Neuron (in vitro differentiated cells): ENCODE measurements around the gene RELB.

Source experiments
- H2AFZ ChIP-seq: one replicate; pipeline ENCODE4 v1.6.1; 2013; ENCODE audit warnings: low read depth, mild to moderate bottlenecking, inconsistent platforms, low read length, moderate library complexity
- H3K27me3 ChIP-seq: one replicate; pipeline ENCODE4 v1.6.1; 2013; ENCODE audit warnings: low read length; ENCODE audit not compliant: insufficient read depth
- H3K36me3 ChIP-seq: one replicate; pipeline ENCODE4 v1.6.1; 2013; ENCODE audit warnings: low read length; ENCODE audit not compliant: insufficient read depth
- H3K4me1 ChIP-seq: one replicate; pipeline ENCODE4 v1.6.1; 2013; ENCODE audit warnings: low read length; ENCODE audit not compliant: insufficient read depth
- H3K4me3 ChIP-seq: 2 replicates; pipeline ENCODE4 v1.5.1; 2013; ENCODE audit warnings: mild to moderate bottlenecking, low read length, moderate library complexity
- H3K9me3 ChIP-seq: one replicate; pipeline ENCODE4 v1.6.1; 2013; ENCODE audit warnings: low read length

RELB gene

DNA sequence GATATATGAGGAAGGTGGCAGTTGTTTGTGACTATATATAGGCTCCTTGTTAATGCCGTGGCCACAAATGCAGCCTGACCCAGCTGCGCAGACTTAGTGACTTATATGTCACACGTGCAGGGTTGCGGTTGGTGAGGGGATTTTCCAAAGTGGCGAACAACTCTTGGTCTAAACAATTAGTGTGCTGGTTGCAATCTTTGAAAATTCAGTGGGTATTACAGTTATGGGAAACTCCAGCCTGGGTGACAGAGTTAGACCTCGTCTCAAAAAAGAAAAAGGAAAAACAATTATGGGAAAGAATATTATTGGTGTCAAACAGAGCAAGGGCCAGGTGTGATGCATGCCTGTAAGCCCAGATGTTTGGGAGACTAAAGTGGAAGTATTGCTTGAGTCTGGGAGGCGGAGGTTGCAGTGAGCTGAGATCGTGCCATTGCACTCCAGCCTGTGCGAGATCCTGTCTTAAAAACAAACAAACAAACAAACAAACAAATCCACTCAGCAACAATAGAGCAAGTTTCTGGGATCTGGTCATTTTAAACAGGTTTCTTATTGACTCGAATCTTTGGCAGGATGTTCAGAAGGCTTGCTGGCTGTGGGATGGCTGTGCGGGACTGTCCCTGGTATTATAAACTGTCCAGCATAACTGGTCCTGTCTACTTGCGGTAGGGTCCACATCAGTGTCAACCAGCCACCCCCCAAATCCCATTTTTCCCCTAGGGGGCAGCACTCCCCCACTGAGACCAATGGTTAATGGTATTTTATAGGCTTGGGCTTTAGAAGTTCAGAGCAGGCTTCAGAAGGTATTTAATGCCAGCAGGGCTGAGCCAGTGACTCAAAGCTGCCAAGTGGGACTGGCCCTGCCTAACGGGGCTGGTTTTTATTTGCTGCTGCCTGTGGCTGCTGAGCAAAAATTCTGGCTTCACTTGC is 15.4 kb downstream of the RELB start:
- Histone ChIP-seq H3K9me3 (no peaks in the 10 kb centered on the region), H3K4me1 (no peaks in the 10 kb centered on the region), H2AFZ (no peak overlapping the region), H3K36me3 (no peaks in the 10 kb centered on the region), H3K4me3 (no peak overlapping the region), H3K27me3 (no peaks in the 10 kb centered on the region)

DNA sequence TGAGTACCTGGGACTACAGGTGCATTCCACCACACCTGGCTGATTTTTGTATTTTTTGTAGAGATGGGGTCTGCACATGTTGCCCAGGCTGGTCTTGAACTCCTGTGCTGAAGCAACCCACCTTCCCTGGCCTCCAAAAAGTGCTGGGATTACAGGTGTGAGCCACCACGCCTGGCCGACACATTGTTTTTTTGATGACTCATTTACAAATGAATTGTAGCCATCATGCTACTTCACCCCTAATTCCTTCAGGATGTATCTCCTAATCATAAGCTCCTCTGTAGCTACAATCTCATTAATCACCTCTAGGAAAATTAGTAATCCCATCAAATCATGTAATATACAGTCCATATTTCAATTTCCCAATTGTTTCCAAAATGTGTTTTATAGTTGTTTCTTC is 17.9 kb downstream of the RELB start:
- H3K4me1 ChIP-seq = no peaks in the 10 kb centered on the region
- no peaks in the 10 kb centered on the region for H3K27me3 ChIP-seq
- no peak overlapping the region for H3K4me3 ChIP-seq
- no peak overlapping the region for H2AFZ ChIP-seq
- no peaks in the 10 kb centered on the region for H3K36me3 ChIP-seq
- H3K9me3 ChIP-seq = no peaks in the 10 kb centered on the region

DNA sequence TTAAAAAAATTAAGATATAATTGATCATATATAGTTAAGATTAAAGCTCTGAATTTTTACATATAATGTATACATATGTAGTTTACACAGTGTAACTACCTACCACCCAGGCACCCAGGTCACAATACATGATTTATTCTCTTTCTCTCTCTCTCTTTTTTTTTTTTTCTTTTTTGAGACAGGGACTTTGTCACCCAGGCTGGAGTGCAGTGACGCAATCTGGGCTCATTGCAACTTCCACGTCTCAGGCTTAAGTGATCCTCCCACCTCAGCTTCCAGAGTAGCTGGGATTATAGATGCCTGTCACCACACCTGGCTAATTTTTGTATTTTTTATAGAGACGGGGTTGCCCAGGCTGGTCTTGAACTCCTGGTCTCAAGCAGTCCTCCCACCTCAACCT is 18.8 kb downstream of the RELB start:
- Histone ChIP-seq H3K27me3 (no peaks in the 10 kb centered on the region), H3K4me1 (no peaks in the 10 kb centered on the region), H3K4me3 (no peak overlapping the region), H2AFZ (no peak overlapping the region), H3K36me3 (no peaks in the 10 kb centered on the region), H3K9me3 (no peaks in the 10 kb centered on the region)

DNA sequence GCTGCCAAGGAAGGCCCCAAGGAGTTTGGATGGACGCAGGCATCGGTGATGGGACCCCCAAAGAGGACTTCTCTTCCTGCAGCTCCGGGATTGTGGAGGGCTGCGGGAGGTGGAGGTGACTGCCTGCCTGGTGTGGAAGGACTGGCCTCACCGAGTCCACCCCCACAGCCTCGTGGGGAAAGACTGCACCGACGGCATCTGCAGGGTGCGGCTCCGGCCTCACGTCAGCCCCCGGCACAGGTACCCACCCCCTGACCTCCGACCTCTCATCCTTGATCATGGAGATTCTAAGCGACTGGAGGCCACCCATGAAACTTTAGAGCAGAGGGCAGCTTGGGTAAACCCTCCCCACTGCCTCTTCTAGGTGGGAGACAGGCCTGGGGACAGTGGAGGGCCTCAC is 20.7 kb downstream of the RELB start:
- Histone ChIP-seq H3K4me3 (no peak overlapping the region), H3K36me3 (no peaks in the 10 kb centered on the region), H2AFZ (no peak overlapping the region), H3K4me1 (no peaks in the 10 kb centered on the region), H3K27me3 (no peaks in the 10 kb centered on the region), H3K9me3 (no peaks in the 10 kb centered on the region)

DNA sequence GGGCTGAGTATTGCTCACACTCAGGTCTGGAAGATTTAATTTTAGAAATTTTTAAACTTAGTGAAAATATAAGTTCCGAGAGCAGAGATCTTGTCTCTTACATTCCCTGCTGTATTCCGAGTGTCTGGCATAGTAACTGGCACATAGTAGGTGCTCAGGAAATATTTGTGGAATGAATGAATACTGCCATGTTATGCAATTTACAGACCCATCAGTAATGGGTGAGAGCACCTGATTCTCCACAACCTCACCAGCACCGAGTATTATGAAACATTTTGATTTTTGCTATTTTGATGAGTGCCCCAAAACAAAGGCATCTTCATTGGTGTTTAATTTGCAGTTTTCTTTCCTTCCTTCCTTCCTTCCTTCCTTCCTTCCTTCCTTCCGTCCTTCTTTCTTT is 21.8 kb downstream of the RELB start:
- Histone ChIP-seq H2AFZ (no peak overlapping the region), H3K4me3 (no peak overlapping the region), H3K27me3 (no peaks in the 10 kb centered on the region), H3K4me1 (no peaks in the 10 kb centered on the region), H3K9me3 (no peaks in the 10 kb centered on the region), H3K36me3 (no peaks in the 10 kb centered on the region)

DNA sequence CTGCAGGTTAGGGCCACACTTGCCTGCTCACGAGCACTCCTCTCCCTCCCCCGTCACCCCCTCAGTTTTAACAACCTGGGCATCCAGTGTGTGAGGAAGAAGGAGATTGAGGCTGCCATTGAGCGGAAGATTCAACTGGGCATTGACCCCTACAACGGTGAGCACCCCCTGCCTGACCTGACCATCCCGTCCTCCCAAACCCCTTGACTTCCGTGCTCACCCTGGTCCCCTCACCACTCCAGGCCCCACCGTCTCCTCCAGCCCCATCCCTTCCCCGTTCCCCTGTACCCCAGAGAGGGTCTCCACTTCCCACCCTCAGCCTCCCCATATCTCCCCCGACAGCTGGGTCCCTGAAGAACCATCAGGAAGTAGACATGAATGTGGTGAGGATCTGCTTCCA is 24.0 kb downstream of the RELB start:
- no peaks in the 10 kb centered on the region for H3K9me3 ChIP-seq
- no peaks in the 10 kb centered on the region for H3K27me3 ChIP-seq
- no peak overlapping the region for H2AFZ ChIP-seq
- no peaks in the 10 kb centered on the region for H3K4me1 ChIP-seq
- no peaks in the 10 kb centered on the region for H3K36me3 ChIP-seq
- H3K4me3 ChIP-seq = no peak overlapping the region

DNA sequence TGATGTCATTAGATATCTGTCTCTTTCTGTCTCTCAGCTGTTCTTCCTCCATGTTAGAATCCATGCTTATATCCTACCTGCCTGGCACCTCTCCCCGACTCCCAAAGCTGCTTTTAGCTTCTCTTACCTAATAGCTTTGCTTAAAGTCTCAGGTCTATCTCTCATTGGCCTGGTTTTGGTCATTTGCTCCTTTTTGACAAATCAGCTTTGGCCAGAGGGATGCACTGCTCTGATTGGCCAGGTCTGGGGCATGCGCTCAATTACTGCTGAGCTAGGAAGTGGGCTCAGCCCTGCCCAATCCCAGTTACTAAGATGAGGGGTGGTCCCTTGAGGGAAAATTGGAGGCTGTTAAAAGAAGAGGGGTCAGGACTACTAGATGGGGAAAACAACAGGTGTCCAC is 26.1 kb downstream of the RELB start:
- Histone ChIP-seq H2AFZ (no peak overlapping the region), H3K27me3 (no peaks in the 10 kb centered on the region), H3K36me3 (no peaks in the 10 kb centered on the region), H3K4me1 (no peaks in the 10 kb centered on the region), H3K4me3 (no peak overlapping the region), H3K9me3 (peaks cover 4% of the 10 kb centered on the region)

DNA sequence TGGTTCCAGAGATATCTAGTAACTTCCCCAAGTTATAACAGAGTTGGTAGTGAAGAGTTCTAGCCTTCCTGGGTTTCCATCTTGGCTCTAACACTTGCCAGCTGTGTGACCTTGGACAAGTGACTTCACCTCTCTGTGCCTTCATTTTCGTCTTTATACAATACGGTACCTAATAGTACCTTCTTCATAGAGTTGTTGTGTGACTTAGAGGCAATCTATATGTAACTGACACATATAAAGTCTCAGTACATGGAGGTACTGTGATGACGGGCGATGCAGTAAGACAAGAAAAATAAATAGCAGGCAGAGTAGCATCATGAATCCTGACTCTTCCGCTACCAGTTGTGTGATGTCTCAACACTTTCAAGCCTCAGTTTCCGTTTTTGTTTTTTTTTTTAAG is 29.6 kb downstream of the RELB start:
- H3K4me1 ChIP-seq = no peaks in the 10 kb centered on the region
- no peaks in the 10 kb centered on the region for H3K27me3 ChIP-seq
- no peak overlapping the region for H2AFZ ChIP-seq
- peaks cover 2% of the 10 kb centered on the region for H3K36me3 ChIP-seq
- no peak overlapping the region for H3K4me3 ChIP-seq
- H3K9me3 ChIP-seq = peaks cover 4% of the 10 kb centered on the region

DNA sequence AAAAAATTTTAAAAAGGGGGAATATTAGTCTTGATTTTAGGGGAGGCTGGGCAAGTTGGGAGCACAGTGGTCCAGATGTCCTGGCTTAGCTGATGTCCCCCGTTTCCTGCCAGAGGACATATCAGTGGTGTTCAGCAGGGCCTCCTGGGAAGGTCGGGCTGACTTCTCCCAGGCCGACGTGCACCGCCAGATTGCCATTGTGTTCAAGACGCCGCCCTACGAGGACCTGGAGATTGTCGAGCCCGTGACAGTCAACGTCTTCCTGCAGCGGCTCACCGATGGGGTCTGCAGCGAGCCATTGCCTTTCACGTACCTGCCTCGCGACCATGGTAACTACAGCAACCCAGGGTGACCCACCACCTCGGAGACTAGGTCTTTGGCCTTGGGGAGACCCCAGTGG is 31.2 kb downstream of the RELB start:
- Histone ChIP-seq H3K4me3 (no peak overlapping the region), H3K4me1 (no peaks in the 10 kb centered on the region), H3K9me3 (peaks cover 4% of the 10 kb centered on the region), H3K27me3 (no peaks in the 10 kb centered on the region), H2AFZ (no peak overlapping the region), H3K36me3 (peaks cover 3% of the 10 kb centered on the region)

DNA sequence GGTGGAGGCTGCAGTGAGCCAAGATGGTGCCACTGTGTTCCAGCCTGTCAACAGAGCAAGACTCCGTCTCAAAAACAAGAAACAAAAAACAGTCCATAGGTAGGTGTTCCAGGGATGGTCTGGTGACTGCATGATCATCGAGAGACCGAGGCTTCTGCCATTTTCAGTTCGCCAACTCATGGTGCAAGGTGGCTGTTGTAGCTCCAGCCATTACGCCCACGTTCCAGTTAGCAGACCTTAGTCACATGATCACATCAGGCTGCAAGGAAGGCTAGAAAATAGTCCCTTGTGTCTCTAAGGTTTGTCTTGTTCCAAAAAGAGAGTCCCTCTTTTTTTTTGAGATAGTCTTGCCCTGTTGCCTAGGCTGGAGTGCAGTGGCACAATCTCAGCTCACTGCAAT is 34.5 kb downstream of the RELB start:
- peaks cover 11% of the 10 kb centered on the region for H3K4me1 ChIP-seq
- H2AFZ ChIP-seq = no peak overlapping the region
- peaks cover 3% of the 10 kb centered on the region for H3K9me3 ChIP-seq
- H3K4me3 ChIP-seq = no peak overlapping the region
- peaks cover 10% of the 10 kb centered on the region for H3K36me3 ChIP-seq
- H3K27me3 ChIP-seq = no peaks in the 10 kb centered on the region

DNA sequence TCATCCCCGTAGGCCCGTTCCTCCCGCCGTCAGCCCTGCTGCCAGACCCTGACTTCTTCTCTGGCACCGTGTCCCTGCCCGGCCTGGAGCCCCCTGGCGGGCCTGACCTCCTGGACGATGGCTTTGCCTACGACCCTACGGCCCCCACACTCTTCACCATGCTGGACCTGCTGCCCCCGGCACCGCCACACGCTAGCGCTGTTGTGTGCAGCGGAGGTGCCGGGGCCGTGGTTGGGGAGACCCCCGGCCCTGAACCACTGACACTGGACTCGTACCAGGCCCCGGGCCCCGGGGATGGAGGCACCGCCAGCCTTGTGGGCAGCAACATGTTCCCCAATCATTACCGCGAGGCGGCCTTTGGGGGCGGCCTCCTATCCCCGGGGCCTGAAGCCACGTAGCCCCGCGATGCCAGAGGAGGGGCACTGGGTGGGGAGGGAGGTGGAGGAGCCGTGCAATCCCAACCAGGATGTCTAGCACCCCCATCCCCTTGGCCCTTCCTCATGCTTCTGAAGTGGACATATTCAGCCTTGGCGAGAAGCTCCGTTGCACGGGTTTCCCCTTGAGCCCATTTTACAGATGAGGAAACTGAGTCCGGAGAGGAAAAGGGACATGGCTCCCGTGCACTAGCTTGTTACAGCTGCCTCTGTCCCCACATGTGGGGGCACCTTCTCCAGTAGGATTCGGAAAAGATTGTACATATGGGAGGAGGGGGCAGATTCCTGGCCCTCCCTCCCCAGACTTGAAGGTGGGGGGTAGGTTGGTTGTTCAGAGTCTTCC is 36.3 kb downstream of the RELB start:
- Histone ChIP-seq H3K27me3 (no peaks in the 10 kb centered on the region), H3K36me3 (peaks cover 24% of the 10 kb centered on the region), H2AFZ (no peak overlapping the region), H3K4me3 (no peak overlapping the region), H3K4me1 (peaks cover 11% of the 10 kb centered on the region), H3K9me3 (no peaks in the 10 kb centered on the region)

DNA sequence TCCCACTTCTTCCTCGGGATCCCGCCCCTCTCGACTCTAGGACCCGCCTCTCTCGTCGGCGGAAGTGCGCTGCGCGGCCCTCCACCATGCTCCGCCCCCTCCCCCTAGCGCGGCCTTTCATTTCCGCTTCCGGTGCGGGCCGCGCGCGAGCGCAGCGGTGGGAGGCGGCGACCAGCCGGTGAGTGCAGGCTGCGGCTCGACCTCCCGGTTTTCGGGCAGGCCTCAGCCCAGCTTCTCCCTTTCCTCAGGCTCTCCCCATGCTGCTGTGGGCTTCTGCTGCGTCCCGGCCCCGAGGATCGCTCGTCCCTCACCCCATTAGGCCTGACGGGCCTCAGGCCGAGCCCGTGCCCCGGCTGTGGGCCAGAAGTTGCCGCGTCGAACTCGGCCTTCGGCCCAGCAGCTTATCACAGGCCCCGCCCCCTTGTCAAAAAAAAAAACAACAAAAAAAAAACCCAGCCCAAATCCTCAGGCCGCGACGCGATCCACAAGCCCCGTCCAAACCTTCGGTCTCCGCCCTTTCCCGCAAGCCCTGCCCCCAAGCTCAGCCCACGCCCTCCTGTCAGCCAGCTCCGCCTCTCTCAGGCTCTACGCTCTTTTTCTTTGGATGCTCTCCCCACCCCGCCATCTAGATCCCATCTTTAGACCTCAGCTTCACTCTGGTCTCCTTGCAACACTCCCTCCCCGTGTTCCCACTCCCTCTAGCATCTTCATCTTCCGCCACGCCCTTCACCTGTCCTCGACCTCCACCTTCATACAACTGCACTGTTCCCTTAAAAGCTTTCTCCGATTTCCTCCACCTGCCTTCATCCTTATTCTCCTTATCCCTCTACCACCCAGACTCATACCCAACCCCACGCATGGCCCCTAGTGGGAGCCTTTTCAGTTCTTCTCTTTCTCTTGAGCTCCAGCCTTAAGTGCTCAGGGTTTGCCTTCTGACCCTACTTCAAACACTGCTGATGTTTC is 37.9 kb downstream of the RELB start, which contains the start of gene CLASRP:
CLASRP (plus strand) TSS at position 115 of the 963 bp plus-strand sequence. CDS start 1,168 bp downstream, outside the sequence.
- Histone ChIP-seq H3K36me3 (peaks cover 30% of the 10 kb centered on the region), H3K27me3 (no peaks in the 10 kb centered on the region), H3K9me3 (no peaks in the 10 kb centered on the region)

More for the DNA sequence above, 37.9 kb downstream of the RELB start, which contains the start of gene CLASRP:
- Histone ChIP-seq H3K4me3 (peak within 1 kb of the TSS; percentile 100), H3K4me1 (peaks cover 11% of the 10 kb centered on the region), H2AFZ (no peak within 1 kb of the TSS)
